GM19351 (cell line): ENCODE data around the gene PLEK.
"Not testable (repeated sequence)": the region's sequence is repeated elsewhere in the genome, so short reads cannot be mapped to it uniquely, and the experiment has no call there.

Source experiments
- ATAC-seq: cut with Tn5 transposase; IDR thresholded peaks from one replicate; pipeline ENCODE4 v1.9.1; 2021; ENCODE audit warnings: mild to moderate bottlenecking, moderate library complexity; ENCODE audit not compliant: unreplicated experiment

The PLEK gene

GRCh38 chr2:68438455-68439303, 73.6 kb downstream of the PLEK start:
- ATAC-seq, result no peak

- ATAC-seq, result peak; percentile 98
These were observed 76.3 kb downstream of the PLEK start for GRCh38 chr2:68441179-68441993.

GRCh38 chr2:68441994-68442322, 76.9 kb downstream of the PLEK start:
- ATAC-seq, result no peak

GRCh38 chr2:68446425-68446824, 81.3 kb downstream of the PLEK start:
- ATAC-seq, result not testable (repeated sequence)
